ENCODE data around the gene TMTC2.

The TMTC2 gene

GRCh38 chr12:82964446-82964845 is 277.7 kb downstream of the TMTC2 start:
- no peaks in the 10 kb centered on the region for H3K4me1 ChIP-seq (ENCODE audit: insufficient read depth, poor library complexity, severe bottlenecking)
- TF ChIP-seq CTCF (IDR thresholded peaks at IDR 0.05; ENCODE audit: poor library complexity, severe bottlenecking): no peak
- ATAC-seq (ENCODE audit: low read depth) (no peak), DNase-seq (ENCODE audit: low spot score) (no peak)
- H3K36me3 ChIP-seq (ENCODE audit: low read depth): no peaks in the 10 kb centered on the region
- no peak overlapping the region for H3K4me3 ChIP-seq (ENCODE audit: severe bottlenecking)
- no peaks in the 10 kb centered on the region for H3K27me3 ChIP-seq (ENCODE audit: insufficient read depth, poor library complexity, severe bottlenecking)
- H3K27ac ChIP-seq (ENCODE audit: poor library complexity, severe bottlenecking): no peak overlapping the region
- no peaks in the 10 kb centered on the region for H3K9me3 ChIP-seq (ENCODE audit: severe bottlenecking)

DNA sequence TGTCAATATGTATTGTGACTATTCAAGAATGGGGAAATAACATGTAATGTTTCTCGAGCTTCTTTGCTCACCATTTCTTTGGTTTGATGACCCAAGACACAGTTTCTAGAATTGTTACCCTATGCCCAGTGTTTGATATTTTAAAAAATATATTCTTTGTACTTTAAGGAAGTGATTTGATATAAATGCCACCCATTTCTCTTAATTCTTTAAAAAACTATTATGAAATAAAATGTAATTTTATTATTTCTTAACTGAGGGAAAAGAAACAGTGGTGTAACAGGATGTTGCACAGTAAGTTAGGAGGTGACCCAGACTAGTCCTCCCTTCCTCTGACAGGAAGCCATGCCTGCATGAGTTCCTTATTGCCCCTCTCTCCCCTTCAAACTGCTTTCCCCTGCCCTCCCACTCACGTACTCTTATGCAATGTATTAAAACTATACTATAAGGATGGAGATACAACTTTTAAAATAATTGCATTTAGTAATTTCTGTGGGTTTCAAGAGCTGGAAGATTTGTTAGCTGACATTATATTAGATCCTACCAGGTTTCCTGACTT is 279.4 kb downstream of the TMTC2 start:
- Histone ChIP-seq H3K4me1 (ENCODE audit: insufficient read depth, poor library complexity, severe bottlenecking) (no peaks in the 10 kb centered on the region), H3K27me3 (ENCODE audit: insufficient read depth, poor library complexity, severe bottlenecking) (no peaks in the 10 kb centered on the region), H3K4me3 (ENCODE audit: severe bottlenecking) (no peak overlapping the region), H3K36me3 (ENCODE audit: low read depth) (no peaks in the 10 kb centered on the region), H3K9me3 (ENCODE audit: severe bottlenecking) (no peaks in the 10 kb centered on the region), H3K27ac (ENCODE audit: poor library complexity, severe bottlenecking) (no peak overlapping the region)
- ATAC-seq (ENCODE audit: low read depth) (no peak), DNase-seq (ENCODE audit: low spot score) (no peak)
- no peak for TF ChIP-seq CTCF (IDR thresholded peaks at IDR 0.05; ENCODE audit: poor library complexity, severe bottlenecking)

DNA sequence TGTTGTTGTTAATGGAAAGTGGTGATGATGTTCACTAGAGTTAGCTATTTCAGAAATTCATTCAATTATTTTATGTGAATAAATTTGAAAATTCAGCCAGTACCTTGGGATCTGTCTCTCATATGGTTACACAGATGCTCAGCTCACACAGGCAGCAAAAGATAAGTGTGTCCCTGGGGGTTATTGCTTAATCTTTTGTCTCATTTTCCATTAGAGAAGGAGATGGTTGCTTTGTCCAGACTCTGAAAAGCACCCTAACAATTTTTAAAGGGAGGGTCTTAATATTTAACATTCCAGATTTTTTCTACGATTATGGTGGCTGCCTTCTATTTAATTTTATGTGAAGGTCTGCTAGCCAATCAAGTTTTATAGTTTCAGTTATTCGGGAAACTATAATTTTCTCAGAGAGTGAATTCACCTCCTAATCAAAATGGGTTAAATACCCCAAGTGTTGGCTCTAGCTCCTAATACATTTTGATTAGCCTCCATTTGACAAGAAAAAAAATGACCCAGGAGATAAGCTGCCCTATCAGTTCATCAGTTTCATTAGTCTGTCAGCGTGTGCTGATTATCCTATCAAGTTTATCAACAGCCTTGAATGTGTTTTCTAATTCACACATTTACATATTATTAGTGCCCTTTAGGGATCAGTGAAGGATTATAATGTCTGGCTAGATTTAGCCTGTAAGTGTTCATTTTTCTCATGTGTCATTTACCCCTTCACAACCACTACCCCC is 282.1 kb downstream of the TMTC2 start:
- no peak for TF ChIP-seq CTCF (IDR thresholded peaks at IDR 0.05; ENCODE audit: poor library complexity, severe bottlenecking)
- no peak overlapping the region for H3K27ac ChIP-seq (ENCODE audit: poor library complexity, severe bottlenecking)
- no peak for DNase-seq (ENCODE audit: low spot score)
- no peaks in the 10 kb centered on the region for H3K4me1 ChIP-seq (ENCODE audit: insufficient read depth, poor library complexity, severe bottlenecking)
- no peaks in the 10 kb centered on the region for H3K27me3 ChIP-seq (ENCODE audit: insufficient read depth, poor library complexity, severe bottlenecking)
- no peak overlapping the region for H3K4me3 ChIP-seq (ENCODE audit: severe bottlenecking)
- no peak for ATAC-seq (ENCODE audit: low read depth)
- H3K9me3 ChIP-seq (ENCODE audit: severe bottlenecking): no peaks in the 10 kb centered on the region
- no peaks in the 10 kb centered on the region for H3K36me3 ChIP-seq (ENCODE audit: low read depth)

GRCh38 chr12:82970614-82971013 is 283.9 kb downstream of the TMTC2 start:
- DNase-seq (ENCODE audit: low spot score): no peak
- Histone ChIP-seq H3K36me3 (ENCODE audit: low read depth) (no peaks in the 10 kb centered on the region), H3K27me3 (ENCODE audit: insufficient read depth, poor library complexity, severe bottlenecking) (no peaks in the 10 kb centered on the region), H3K27ac (ENCODE audit: poor library complexity, severe bottlenecking) (no peak overlapping the region), H3K9me3 (ENCODE audit: severe bottlenecking) (no peaks in the 10 kb centered on the region), H3K4me1 (ENCODE audit: insufficient read depth, poor library complexity, severe bottlenecking) (no peaks in the 10 kb centered on the region), H3K4me3 (ENCODE audit: severe bottlenecking) (no peak overlapping the region)
- no peak for ATAC-seq (ENCODE audit: low read depth)
- no peak for TF ChIP-seq CTCF (IDR thresholded peaks at IDR 0.05; ENCODE audit: poor library complexity, severe bottlenecking)

GRCh38 chr12:82971584-82971983 is 284.9 kb downstream of the TMTC2 start:
- DNase-seq (ENCODE audit: low spot score) (no peak), ATAC-seq (ENCODE audit: low read depth) (no peak)
- no peak for TF ChIP-seq CTCF (IDR thresholded peaks at IDR 0.05; ENCODE audit: poor library complexity, severe bottlenecking)
- no peak overlapping the region for H3K27ac ChIP-seq (ENCODE audit: poor library complexity, severe bottlenecking)
- H3K36me3 ChIP-seq (ENCODE audit: low read depth): no peaks in the 10 kb centered on the region
- H3K4me3 ChIP-seq (ENCODE audit: severe bottlenecking): no peak overlapping the region
- no peaks in the 10 kb centered on the region for H3K27me3 ChIP-seq (ENCODE audit: insufficient read depth, poor library complexity, severe bottlenecking)
- no peaks in the 10 kb centered on the region for H3K9me3 ChIP-seq (ENCODE audit: severe bottlenecking)
- no peaks in the 10 kb centered on the region for H3K4me1 ChIP-seq (ENCODE audit: insufficient read depth, poor library complexity, severe bottlenecking)
